ENCODE results near the gene SLC30A1.
"Not testable (repeated sequence)": the region's sequence is repeated elsewhere in the genome, so short reads cannot be mapped to it uniquely, and the experiment has no call there.

The SLC30A1 gene

GRCh38 chr1:211547710-211548109 lies 31.3 kb downstream of the SLC30A1 start:
- DNase-seq: no peak

GRCh38 chr1:211546543-211546942 lies 32.4 kb downstream of the SLC30A1 start:
- no peak for DNase-seq

- DNase-seq: no peak
These were observed 35.9 kb downstream of the SLC30A1 start for GRCh38 chr1:211543025-211543424.

GRCh38 chr1:211541720-211542477 lies 37.1 kb downstream of the SLC30A1 start:
- no peak for DNase-seq

- DNase-seq: no peak
These were observed 37.7 kb downstream of the SLC30A1 start for GRCh38 chr1:211541278-211541677.

- DNase-seq: not testable (repeated sequence)
These were observed 38.1 kb downstream of the SLC30A1 start for GRCh38 chr1:211540824-211541223.

GRCh38 chr1:211538287-211538686 lies 40.7 kb downstream of the SLC30A1 start:
- DNase-seq: no peak

- DNase-seq: no peak
These were observed 41.7 kb downstream of the SLC30A1 start for GRCh38 chr1:211537253-211537652.

- no peak for DNase-seq
These were observed 42.4 kb downstream of the SLC30A1 start for GRCh38 chr1:211536606-211537005.

GRCh38 chr1:211535346-211535745 lies 43.6 kb downstream of the SLC30A1 start:
- no peak for DNase-seq

GRCh38 chr1:211534545-211535291 lies 44.2 kb downstream of the SLC30A1 start:
- DNase-seq: no peak

GRCh38 chr1:211532088-211532444 lies 46.9 kb downstream of the SLC30A1 start:
- DNase-seq: no peak

GRCh38 chr1:211531194-211532087 lies 47.5 kb downstream of the SLC30A1 start:
- no peak for DNase-seq

- DNase-seq: no peak
These were observed 48.9 kb downstream of the SLC30A1 start for GRCh38 chr1:211530102-211530501.

- no peak for DNase-seq
These were observed 49.5 kb downstream of the SLC30A1 start for GRCh38 chr1:211529453-211529852.

- DNase-seq: no peak
These were observed 50.0 kb downstream of the SLC30A1 start for GRCh38 chr1:211529011-211529410.

GRCh38 chr1:211527888-211528287 lies 51.1 kb downstream of the SLC30A1 start:
- DNase-seq: no peak

GRCh38 chr1:211527006-211527405 lies 52.0 kb downstream of the SLC30A1 start:
- no peak for DNase-seq

- DNase-seq: no peak
These were observed 52.9 kb downstream of the SLC30A1 start for GRCh38 chr1:211526101-211526500.

GRCh38 chr1:211525101-211525676 lies 53.8 kb downstream of the SLC30A1 start:
- DNase-seq: no peak

GRCh38 chr1:211524521-211524920 lies 54.4 kb downstream of the SLC30A1 start:
- DNase-seq: no peak

- no peak for DNase-seq
These were observed 56.2 kb downstream of the SLC30A1 start for GRCh38 chr1:211522804-211523203.

Data from activated naive CD4-positive, alpha-beta T cell (primary cell).